HG02943 (cell line): ENCODE measurements around the gene ANKRD40.

Experiments
- ATAC-seq: cut with Tn5 transposase; IDR thresholded peaks from one replicate; pipeline ENCODE4 v1.9.1; 2021; ENCODE audit warnings: mild to moderate bottlenecking, low read depth, moderate library complexity; ENCODE audit not compliant: unreplicated experiment

ANKRD40 gene

GRCh38 chr17:50656509-50656908 is 51.2 kb downstream of the ANKRD40 start:
- ATAC-seq, result no peak

GRCh38 chr17:50653738-50654137 is 54.0 kb downstream of the ANKRD40 start:
- no peak for ATAC-seq

- ATAC-seq, result no peak
These were observed 56.1 kb downstream of the ANKRD40 start for GRCh38 chr17:50651661-50652060.

GRCh38 chr17:50649042-50649908 is 58.4 kb downstream of the ANKRD40 start:
- no peak for ATAC-seq

- ATAC-seq, result no peak
These were observed 60.5 kb downstream of the ANKRD40 start for GRCh38 chr17:50647187-50647586.

GRCh38 chr17:50645748-50646682 is 61.7 kb downstream of the ANKRD40 start:
- no peak for ATAC-seq
